ENCODE data around the gene SLC12A3.

Gene SLC12A3

DNA sequence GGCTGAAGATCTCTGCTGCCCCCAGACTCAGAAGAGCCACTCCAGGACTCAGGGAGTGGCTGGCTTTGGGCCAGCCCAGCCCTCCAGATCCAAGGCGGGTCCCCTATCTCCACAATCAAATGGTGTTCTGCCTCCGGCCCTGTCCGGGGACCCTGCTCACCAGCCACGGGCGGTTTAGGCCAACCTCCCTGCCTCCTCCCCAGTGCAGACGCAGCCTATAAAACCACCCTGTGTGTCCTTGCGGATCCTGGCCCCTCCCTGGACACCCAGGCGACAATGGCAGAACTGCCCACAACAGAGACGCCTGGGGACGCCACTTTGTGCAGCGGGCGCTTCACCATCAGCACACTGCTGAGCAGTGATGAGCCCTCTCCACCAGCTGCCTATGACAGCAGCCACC is at the start of gene SLC12A3:
TSS of gene SLC12A3 (plus strand) at position 248 of the 400 bp plus-strand sequence. CDS start at position 277, 29 bp downstream.
- DNase-seq (ENCODE audit: low spot score) = no peak

GRCh38 chr16:56815721-56816120 is 49.3 kb upstream of the SLC12A3 start:
- DNase-seq (ENCODE audit: low spot score) = no peak

DNA sequence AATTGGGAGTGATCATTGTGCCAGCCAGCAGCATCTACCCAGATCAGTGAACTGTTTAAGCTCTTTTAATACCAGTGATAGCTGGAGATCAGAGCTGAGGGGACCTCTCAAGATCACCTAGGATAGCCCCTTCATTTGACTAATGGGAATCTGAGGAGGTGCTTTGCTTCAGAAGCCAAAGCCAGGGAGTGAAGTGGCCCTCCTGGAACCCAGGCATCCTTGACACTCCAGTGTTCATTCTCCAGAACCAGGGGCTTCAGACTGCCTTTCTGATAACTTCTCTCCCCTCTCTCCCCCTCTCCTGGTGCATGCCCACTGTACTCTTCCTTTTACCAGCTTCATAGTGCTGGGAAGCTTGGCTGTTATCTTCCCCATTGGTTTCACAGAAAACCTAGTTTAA is 48.0 kb upstream of the SLC12A3 start:
- no peak for DNase-seq (ENCODE audit: low spot score)

DNA sequence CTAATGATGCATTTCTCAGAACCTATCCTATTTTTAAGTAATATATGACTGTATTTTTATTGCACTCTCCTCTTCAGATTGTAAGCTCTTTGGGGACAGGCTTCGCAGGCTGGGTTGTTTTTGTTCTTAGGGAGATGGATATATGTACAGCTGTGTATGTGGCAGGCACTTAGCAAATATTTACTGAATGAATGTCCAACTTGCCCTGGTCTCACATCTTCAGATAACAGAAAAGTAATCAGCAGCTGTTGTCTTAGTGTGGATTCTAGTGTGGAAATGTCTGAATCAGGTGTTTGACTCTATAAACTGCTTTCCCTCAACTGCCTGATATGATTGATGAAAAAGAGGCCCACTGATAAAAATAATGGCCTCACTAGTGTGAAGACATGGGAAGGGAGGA is 47.1 kb upstream of the SLC12A3 start:
- no peak for DNase-seq (ENCODE audit: low spot score)

DNA sequence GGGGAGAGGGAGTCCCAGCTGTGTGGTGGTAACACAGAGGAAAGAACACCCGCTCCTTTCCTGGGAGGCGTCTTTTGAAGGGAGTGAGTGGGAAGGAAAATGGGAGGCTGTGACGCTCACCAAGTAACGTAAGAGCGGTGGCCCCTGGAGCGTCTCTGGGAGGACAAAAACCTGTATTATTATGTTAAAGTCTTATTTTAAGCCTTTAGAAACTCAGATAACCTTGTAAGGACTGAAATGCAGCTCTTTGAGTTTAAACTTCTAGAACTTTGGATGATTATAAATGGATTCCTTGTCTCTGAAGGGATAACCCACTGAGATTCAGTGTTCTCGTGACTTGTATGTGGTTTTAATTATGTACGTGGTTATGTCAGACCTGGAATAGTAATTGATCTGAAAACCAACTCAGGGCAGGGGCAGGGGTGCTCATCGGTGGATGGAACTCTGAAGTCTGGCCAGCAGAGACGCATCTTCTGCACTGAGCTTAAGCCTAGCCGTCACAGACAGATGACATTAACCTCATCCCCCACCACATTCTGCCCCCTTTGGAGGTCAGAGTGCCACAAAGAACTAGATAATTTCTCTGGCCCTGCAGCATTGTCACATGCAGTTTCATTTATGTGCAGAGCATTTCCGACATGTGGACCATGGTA is 41.8 kb upstream of the SLC12A3 start:
- DNase-seq (ENCODE audit: low spot score) = no peak

DNA sequence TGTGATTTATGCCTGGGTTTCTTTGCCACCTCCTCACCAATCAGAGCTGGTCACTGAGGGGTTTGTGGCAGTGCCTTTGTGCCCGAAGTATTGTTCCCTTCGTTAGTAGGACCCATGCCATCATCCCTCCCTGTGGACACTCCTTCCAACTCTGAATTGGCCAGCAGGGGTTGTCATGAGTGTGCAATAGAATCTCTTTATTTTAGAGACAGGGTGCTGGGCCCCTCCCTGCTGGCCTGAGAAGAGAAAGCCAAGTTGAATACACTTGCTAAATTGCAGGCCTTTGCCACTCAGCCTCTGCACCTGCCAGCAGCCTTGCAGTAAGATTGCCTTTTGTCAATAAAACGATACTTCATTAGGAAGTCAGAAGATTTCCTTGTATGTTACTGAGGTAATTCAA is 40.7 kb upstream of the SLC12A3 start:
- no peak for DNase-seq (ENCODE audit: low spot score)

GRCh38 chr16:56824804-56825203 is 40.2 kb upstream of the SLC12A3 start:
- no peak for DNase-seq (ENCODE audit: low spot score)

DNA sequence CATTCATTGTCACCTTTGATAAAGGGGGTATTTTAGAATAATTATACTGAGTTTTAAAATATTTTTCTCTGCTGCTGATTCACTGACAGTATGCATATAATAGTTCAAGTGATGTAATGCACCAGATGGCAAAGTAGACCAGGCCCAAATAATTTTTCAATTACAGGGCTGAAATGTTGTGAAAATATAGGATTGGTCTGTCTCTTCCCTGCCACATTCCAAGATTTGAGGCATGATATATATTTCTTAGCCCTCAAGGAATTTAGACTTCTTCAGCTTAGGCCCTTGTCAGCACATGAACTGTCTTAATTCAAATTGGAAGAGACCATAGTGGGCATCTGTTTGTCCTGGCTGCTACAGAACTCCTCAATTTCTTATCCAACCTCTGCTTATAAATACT is 39.2 kb upstream of the SLC12A3 start:
- no peak for DNase-seq (ENCODE audit: low spot score)

- DNase-seq (ENCODE audit: low spot score) = no peak
Observed at GRCh38 chr16:56828647-56829046, 36.4 kb upstream of the SLC12A3 start.

- DNase-seq (ENCODE audit: low spot score) = no peak
Observed at GRCh38 chr16:56830669-56831068, 34.3 kb upstream of the SLC12A3 start.

GRCh38 chr16:56832768-56833167 is 32.2 kb upstream of the SLC12A3 start:
- no peak for DNase-seq (ENCODE audit: low spot score)

DNA sequence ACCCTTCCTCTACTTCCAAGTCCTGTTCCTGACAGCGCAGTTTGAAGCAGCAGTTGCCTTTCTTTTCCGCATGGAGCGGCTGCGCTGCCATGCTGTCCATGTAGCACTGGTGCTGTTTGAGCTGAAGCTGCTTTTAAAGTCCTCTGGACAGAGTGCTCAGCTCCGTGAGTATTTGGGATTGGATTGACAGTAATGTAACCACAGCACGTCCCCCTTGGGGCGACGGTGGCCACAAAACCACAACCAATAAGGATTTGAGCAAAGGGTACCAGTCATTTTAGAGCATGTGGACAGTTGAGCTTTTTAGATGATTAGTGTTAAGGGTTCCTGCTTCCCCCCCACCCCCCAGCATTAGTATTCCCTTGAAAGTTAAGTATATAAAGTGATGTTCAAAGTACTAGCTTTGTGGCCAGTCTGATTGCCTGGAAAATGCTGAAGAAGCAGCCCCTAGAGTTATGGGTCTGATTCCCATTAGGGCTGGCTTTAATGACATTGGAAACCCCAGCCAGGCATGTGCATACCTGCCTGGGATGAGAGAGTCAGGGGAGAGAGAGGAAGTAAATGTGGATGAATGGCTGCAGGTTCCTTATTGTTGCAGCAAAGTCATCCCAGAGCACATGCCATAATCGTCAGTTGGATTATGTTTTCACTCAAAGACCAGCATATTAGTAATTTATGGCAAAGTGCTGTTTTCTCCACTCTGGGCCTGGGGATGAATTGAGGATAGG is 31.6 kb upstream of the SLC12A3 start:
- no peak for DNase-seq (ENCODE audit: low spot score)

DNA sequence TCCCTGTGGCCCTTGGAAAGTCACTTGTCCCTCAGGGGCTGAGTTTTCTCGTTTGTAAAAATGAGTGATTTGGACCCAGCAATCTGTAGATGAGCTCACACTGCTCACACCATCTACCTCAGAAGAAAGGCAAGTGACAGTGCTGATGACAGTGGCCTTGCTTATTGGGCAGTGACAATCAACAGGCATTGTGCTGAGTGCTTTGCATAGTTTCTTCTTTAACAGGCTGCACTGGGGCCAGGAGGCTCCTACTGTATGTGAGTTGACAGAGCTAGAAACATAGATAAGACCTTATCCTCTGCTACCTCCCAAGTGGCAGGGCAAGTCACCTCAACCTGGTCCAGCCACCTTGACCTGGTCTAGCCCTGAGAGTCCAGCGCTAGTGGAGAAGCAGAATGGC is 29.7 kb upstream of the SLC12A3 start:
- DNase-seq (ENCODE audit: low spot score) = no peak

GRCh38 chr16:56836410-56837230 is 28.4 kb upstream of the SLC12A3 start:
- no peak for DNase-seq (ENCODE audit: low spot score)

DNA sequence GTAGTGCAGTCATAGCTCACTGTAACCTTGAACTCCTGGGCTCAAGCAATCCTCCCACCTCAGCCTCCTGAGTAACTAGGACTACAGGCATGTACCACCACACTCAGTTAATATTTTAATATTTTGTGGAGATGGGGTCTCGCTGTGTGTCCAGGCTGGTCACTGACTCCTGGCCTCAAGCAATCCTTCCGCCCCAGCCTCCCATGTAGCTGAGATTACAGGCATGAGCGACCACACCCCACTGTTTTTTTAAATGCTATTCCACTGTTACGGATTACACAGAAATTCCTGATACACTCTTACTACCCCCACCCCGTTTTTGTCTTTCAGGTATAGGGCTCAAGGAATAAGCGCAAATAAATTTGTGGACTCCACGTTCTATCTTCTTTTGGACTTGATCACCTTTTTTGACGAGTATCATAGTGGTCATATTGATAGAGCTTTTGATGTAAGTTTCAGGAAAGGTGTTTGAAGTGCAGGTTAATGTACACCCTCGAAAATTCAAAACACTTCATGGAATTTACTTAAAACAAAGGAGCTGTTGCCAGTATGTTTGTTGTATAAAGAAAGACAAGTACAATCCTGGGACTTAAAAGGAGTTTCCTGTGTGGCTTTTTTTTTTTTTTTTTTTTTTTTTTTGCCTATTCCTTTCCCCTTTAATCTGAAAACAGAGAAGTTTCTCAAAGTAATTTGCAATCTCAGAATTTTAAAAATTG is 26.2 kb upstream of the SLC12A3 start:
- no peak for DNase-seq (ENCODE audit: low spot score)

GRCh38 chr16:56841233-56841632 is 23.8 kb upstream of the SLC12A3 start:
- no peak for DNase-seq (ENCODE audit: low spot score)

DNA sequence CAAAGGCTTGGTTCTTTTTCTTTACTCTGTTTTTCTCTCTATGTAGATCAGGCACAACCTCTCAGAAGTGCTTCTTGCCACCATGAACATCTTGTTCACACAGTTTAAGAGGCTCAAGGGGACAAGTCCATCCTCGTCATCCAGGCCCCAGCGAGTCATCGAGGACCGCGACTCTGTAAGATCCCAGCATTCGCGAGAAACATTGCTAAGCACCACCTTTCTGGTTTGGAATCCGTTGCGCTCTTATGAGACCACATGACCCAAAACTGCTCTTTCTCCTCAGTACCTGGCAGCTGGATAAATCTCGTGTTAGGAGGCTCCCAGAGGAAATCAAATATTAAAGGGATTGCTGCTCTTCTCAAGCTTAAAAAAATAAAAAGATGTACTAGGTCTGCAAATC is 23.3 kb upstream of the SLC12A3 start:
- DNase-seq (ENCODE audit: low spot score) = no peak

- DNase-seq (ENCODE audit: low spot score) = no peak
Observed at GRCh38 chr16:56842133-56842532, 22.9 kb upstream of the SLC12A3 start.

- no peak for DNase-seq (ENCODE audit: low spot score)
Observed at GRCh38 chr16:56844056-56844455, 21.0 kb upstream of the SLC12A3 start.

DNA sequence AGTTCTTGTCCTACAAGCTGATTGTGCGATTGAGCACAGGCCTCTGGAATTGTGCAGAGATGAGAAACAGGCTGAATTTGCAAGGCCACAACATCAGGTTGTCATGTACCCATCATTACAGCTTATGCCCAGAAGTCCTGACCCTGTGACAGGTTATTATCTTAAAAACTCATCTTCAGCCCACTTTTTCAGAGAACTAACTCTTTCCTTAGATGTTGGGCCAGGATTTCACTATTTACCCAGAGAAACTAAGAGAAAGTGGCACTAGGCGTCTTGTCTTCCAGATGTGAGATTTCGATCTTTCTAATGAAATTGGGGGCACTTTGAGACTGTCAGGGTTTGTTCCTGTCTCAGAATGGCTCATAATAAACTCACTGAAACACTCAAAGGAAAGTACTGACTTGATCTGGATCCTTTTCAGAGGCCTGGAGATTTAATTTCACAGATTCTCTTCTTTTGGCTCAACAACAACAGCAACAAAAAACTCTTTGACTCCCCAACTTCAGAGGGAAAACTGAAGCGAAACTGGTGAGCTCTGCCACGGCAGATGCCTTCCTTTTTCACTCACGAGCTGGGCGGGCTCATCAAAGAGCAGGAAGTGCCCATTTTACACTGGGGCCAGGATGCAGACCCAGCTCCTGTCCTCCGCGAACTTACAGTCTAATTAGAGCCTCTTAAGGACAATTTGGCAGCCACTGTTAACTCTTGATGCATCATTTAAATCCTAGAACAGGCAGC is 17.7 kb upstream of the SLC12A3 start:
- DNase-seq (ENCODE audit: low spot score) = no peak
